BJ (cell line): ENCODE data around the gene LDLRAD3. TPM values are rescaled to one million over a fixed set of nuclear protein-coding genes. Genes with fewer than 3 reads are reported as not detected.

Source experiments
- CTCF ChIA-PET: fragments of 350-600 bp; formaldehyde crosslinking; extraction: SDS; loops from one replicate; lab custom pipeline; 2021; ENCODE audit warnings: antibody characterized with exemption, inconsistent platforms; lab: Yijun Ruan, JAX
- POLR2A ChIA-PET: fragments of 300-600 bp; sonication (Branson Sonifier 250); formaldehyde crosslinking; extraction: SDS; loops from one replicate; lab custom pipeline; 2021; ENCODE audit warnings: antibody characterized with exemption; lab: Charles Lee
- DNase-seq: peaks from one replicate; pipeline ENCODE4 v3.0.0-alpha.2; 2011; ENCODE audit warnings: low read depth
- H3K27me3 ChIP-seq: 2 replicates; pipeline ENCODE4 v1.6.0; 2011; ENCODE audit warnings: low read length; ENCODE audit not compliant: control insufficient read depth, insufficient read depth
- H3K36me3 ChIP-seq: 2 replicates; pipeline ENCODE4 v1.5.1; 2011; ENCODE audit warnings: low read length; ENCODE audit not compliant: control insufficient read depth, insufficient read depth
- H3K4me3 ChIP-seq: 2 replicates; pipeline ENCODE4 v1.5.1; 2011; ENCODE audit warnings: low read depth, mild to moderate bottlenecking, control low read depth, low read length
- polyA plus RNA-seq: library from polyadenylated mRNA; depleted of rRNA; stranded (reverse); fragments of >200 nt; gene quantifications from 2 replicates; pipeline ENCODE4 v1.2.3, GENCODE V29; 2011
- TF ChIP-seq, protein P1 (sequence below): IDR thresholded peaks from 2 replicates; pipeline ENCODE4 v1.5.1; 2011; ENCODE audit warnings: low read depth, mild to moderate bottlenecking, control low read depth, inconsistent platforms, low read length, moderate library complexity; ENCODE audit not compliant: insufficient read depth

The LDLRAD3 gene
- polyA plus RNA-seq, 1 experiment, result 3.5 TPM

GRCh38 chr11:36062796-36063365 is 119.0 kb downstream of the LDLRAD3 start:
- no peak for DNase-seq

DNA sequence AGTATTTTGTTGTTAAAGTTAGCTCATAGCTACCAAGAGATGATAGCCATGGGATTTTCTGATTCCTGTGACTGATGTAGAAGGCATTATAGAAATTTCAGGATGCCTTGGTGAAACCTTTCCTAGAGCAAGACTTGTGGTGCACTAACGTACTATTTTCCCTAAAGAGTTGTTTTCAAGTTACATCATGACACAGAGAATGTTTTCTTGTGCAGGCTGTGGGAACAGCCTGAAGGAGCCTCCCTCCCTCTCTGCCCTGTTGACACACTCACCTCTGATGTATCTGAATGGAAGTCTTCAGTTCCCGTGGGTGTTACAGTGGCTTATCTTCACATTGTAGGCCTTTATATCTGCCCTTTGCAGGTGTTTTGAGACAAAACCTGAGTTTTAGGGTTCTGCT is 121.6 kb downstream of the LDLRAD3 start:
- POLR2A ChIA-PET, result no interaction called here

More at GRCh38 chr11:36062796-36063365, 119.0 kb downstream of the LDLRAD3 start:
- no peaks in the 10 kb centered on the region for H3K27me3 ChIP-seq
- CTCF ChIA-PET, result interaction anchor here (0.7 to 1.0 kb wide), 3 partner anchors 9 to 241 kb away, joined by 3 read pairs; no protein-coding TSS in a partner anchor
- H3K4me3 ChIP-seq, result no peak overlapping the region
- no peaks in the 10 kb centered on the region for H3K36me3 ChIP-seq
- POLR2A ChIA-PET, result no interaction called here
- TF ChIP-seq, protein P1, sequence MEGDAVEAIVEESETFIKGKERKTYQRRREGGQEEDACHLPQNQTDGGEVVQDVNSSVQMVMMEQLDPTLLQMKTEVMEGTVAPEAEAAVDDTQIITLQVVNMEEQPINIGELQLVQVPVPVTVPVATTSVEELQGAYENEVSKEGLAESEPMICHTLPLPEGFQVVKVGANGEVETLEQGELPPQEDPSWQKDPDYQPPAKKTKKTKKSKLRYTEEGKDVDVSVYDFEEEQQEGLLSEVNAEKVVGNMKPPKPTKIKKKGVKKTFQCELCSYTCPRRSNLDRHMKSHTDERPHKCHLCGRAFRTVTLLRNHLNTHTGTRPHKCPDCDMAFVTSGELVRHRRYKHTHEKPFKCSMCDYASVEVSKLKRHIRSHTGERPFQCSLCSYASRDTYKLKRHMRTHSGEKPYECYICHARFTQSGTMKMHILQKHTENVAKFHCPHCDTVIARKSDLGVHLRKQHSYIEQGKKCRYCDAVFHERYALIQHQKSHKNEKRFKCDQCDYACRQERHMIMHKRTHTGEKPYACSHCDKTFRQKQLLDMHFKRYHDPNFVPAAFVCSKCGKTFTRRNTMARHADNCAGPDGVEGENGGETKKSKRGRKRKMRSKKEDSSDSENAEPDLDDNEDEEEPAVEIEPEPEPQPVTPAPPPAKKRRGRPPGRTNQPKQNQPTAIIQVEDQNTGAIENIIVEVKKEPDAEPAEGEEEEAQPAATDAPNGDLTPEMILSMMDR, result no peak

DNA sequence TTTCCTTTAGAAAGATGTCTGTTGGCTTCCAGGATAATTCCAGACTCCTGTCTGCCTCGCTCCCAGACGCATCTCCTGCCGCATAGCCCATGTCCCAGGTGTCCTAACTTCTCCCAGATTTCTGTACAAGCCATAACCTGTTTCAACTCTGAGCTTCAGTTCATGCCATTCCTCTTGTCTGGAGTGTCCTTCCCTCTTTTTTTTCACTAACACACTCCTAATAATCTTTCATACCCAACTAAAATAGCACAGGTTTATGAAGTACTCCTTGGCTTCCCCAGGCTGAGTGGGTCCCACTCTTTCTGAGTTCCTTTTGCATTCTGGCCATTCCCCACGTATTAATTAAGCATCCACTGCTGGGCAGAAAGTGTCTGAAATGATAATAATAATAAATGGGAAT is 123.0 kb downstream of the LDLRAD3 start:
- TF ChIP-seq, protein P1, result no peak
- Histone ChIP-seq H3K27me3 (no peaks in the 10 kb centered on the region), H3K36me3 (no peaks in the 10 kb centered on the region), H3K4me3 (no peak overlapping the region)
- ChIA-PET CTCF (no interaction called here), POLR2A (no interaction called here)
- DNase-seq, result no peak

More for the DNA sequence above, 121.6 kb downstream of the LDLRAD3 start:
- no peaks in the 10 kb centered on the region for H3K36me3 ChIP-seq
- TF ChIP-seq, protein P1, result no peak
- CTCF ChIA-PET, result no interaction called here
- H3K4me3 ChIP-seq, result no peak overlapping the region
- no peaks in the 10 kb centered on the region for H3K27me3 ChIP-seq
- DNase-seq, result no peak

- H3K36me3 ChIP-seq, result no peaks in the 10 kb centered on the region
- no peak overlapping the region for H3K4me3 ChIP-seq
- DNase-seq, result no peak
- ChIA-PET CTCF (interaction anchor here (1.1 to 1.4 kb wide), 2 partner anchors 18 to 28 kb away, joined by 3 read pairs; no protein-coding TSS in a partner anchor), POLR2A (no interaction called here)
- TF ChIP-seq, protein P1, result no peak
- H3K27me3 ChIP-seq, result no peaks in the 10 kb centered on the region
These were observed 125.8 kb downstream of the LDLRAD3 start for GRCh38 chr11:36069576-36070212.

DNA sequence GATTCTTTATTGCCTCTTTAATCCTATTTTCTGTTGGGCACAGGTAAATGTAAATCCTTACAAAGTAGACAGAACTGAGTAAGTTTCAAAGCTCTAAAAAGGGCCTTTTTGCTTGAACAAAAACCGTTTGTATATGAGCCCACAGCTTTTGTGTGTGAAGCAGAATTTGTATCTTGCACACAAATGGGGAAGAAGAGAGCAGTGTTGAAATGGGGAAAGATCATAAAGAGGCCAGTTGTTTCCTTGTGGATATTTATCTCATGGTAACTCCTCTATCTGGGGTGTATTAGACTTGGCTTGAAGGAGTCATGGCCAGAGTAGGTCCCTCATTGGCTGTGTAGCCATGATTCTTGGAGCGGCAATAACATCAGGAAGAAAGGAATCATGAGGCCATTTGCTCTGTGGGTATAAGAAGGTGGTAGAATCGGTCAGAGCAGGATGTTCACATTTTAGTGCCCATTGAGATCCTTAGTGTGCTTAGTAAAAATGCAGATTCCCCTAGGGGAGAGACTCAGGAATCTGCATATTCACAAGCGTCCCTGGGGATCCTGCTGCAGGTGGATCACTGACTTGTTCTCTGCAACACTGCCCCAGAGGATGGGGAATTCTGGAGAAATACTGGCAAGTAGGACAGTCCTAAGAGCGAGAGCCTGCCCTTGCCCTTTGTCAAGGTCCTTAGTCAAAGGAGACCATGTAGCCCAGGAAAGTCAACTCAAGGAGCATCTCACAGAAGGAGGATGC is 126.5 kb downstream of the LDLRAD3 start:
- no peaks in the 10 kb centered on the region for H3K36me3 ChIP-seq
- ChIA-PET CTCF (interaction anchor here (0.6 to 1.4 kb wide), 3 partner anchors 18 to 61 kb away, joined by 3 read pairs; no protein-coding TSS in a partner anchor), POLR2A (no interaction called here)
- DNase-seq, result no peak
- TF ChIP-seq, protein P1, result no peak
- no peak overlapping the region for H3K4me3 ChIP-seq
- H3K27me3 ChIP-seq, result no peaks in the 10 kb centered on the region
